A549 (cell line): ENCODE data around the gene NDEL1.

Experiments
- CEBPB ChIP-seq, 2 experiments: fragments of >200 bp in 1 of 2; sonication (Bioruptor Twin) in 1 of 2; formaldehyde crosslinking in 1 of 2; IDR thresholded peaks; 2 replicates each; pipeline ENCODE4 v1.6.1; 2012 to 2016
- CTCF ChIP-seq: fragments of >200 bp; sonication (Bioruptor Twin); formaldehyde crosslinking; IDR thresholded peaks from 3 replicates; pipeline ENCODE4 v1.5.1; 2016
- HES2 ChIP-seq: fragments of >200 bp; sonication (Bioruptor Twin); formaldehyde crosslinking; IDR thresholded peaks from 2 replicates; pipeline ENCODE4 v1.6.1; 2016
- HMGXB4 ChIP-seq: fragments of 250-450 bp; sonication (Bioruptor Pico); IDR thresholded peaks from 2 replicates; pipeline ENCODE4 v1.5.0; 2021; ENCODE audit warnings: mild to moderate bottlenecking, moderate library complexity, borderline replicate concordance
- JUN ChIP-seq, 2 experiments: fragments of >200 bp; sonication (Bioruptor Twin); formaldehyde crosslinking; IDR thresholded peaks; 2 replicates in 1 of 2; 3 replicates in 1 of 2; pipeline ENCODE4 v1.6.1; 2016 to 2017
- MAZ ChIP-seq: fragments of 150-350 bp; IDR thresholded peaks from 2 replicates; pipeline ENCODE4 v1.6.1; 2014; ENCODE audit warnings: antibody characterized with exemption, low read depth, low read length, borderline replicate concordance
- RCOR1 ChIP-seq: fragments of 150-350 bp; IDR thresholded peaks from 2 replicates; pipeline ENCODE4 v1.6.1; 2014; ENCODE audit warnings: antibody characterized with exemption, low read length, low read depth

GRCh38 chr17:8451933-8452614 is 16.4 kb downstream of the NDEL1 start:
- TF ChIP-seq CTCF = no peak
- TF ChIP-seq RCOR1 = no peak
- no peak for TF ChIP-seq CEBPB (IDR thresholded peaks at IDR 0.05)
- no peak for TF ChIP-seq HES2
- TF ChIP-seq MAZ = no peak
- TF ChIP-seq HMGXB4 (CRISPR knock-in tag) = no peak
- TF ChIP-seq JUN (IDR thresholded peaks at IDR 0.05) = no peak
